ENCODE measurements around the gene LOC128125822.

Gene LOC128125822

GRCh38 chr6:63561288-63561687, 11.0 kb upstream of the LOC128125822 start:
- FAIRE-seq, result no peak

GRCh38 chr6:63563235-63563634, 9.0 kb upstream of the LOC128125822 start:
- Histone ChIP-seq H3K36me3 (ENCODE audit: control insufficient read depth in 2 of 3, insufficient read depth in 3 of 3, low read length in 3 of 3) (no peaks in the 10 kb centered on the region), H3K4me1 (ENCODE audit: control insufficient read depth in 2 of 3, insufficient read depth in 2 of 3, low read depth in 1 of 3, low read length in 3 of 3) (no peaks in the 10 kb centered on the region), H3K27me3 (ENCODE audit: control insufficient read depth, insufficient read depth, low read length) (no peaks in the 10 kb centered on the region), H3K9ac (ENCODE audit: low read length in 3 of 3) (no peak overlapping the region), H3K9me3 (ENCODE audit: control insufficient read depth in 2 of 3, insufficient read depth in 1 of 3, low read length in 3 of 3) (no peaks in the 10 kb centered on the region), H3K27ac (ENCODE audit: low read depth in 2 of 2, low read length in 2 of 2) (no peak overlapping the region), H3K4me3 (ENCODE audit: low read length in 3 of 3) (no peak overlapping the region)
- intact Hi-C loops (cut with DNase I), result no loop called here
- no peak for TF ChIP-seq CTCF (IDR thresholded peaks at IDR 0.05; ENCODE audit: borderline replicate concordance, extremely low read depth, insufficient read depth)
- FAIRE-seq (no peak), DNase-seq (no peak)

More at GRCh38 chr6:63561288-63561687, 11.0 kb upstream of the LOC128125822 start:
- Histone ChIP-seq H3K27me3 (ENCODE audit: control insufficient read depth, insufficient read depth, low read length) (no peaks in the 10 kb centered on the region), H3K9ac (ENCODE audit: low read length in 3 of 3) (no peak overlapping the region), H3K4me1 (ENCODE audit: control insufficient read depth in 2 of 3, insufficient read depth in 2 of 3, low read depth in 1 of 3, low read length in 3 of 3) (no peaks in the 10 kb centered on the region), H3K9me3 (ENCODE audit: control insufficient read depth in 2 of 3, insufficient read depth in 1 of 3, low read length in 3 of 3) (no peaks in the 10 kb centered on the region), H3K27ac (ENCODE audit: low read depth in 2 of 2, low read length in 2 of 2) (no peak overlapping the region), H3K36me3 (ENCODE audit: control insufficient read depth in 2 of 3, insufficient read depth in 3 of 3, low read length in 3 of 3) (no peaks in the 10 kb centered on the region), H3K4me3 (ENCODE audit: low read length in 3 of 3) (no peak overlapping the region)
- TF ChIP-seq CTCF (IDR thresholded peaks at IDR 0.05; ENCODE audit: borderline replicate concordance, extremely low read depth, insufficient read depth), result no peak
- intact Hi-C loops (cut with DNase I), result no loop called here
- no peak for DNase-seq

GRCh38 chr6:63565058-63565726, 7.1 kb upstream of the LOC128125822 start:
- no peak for TF ChIP-seq CTCF (IDR thresholded peaks at IDR 0.05; ENCODE audit: borderline replicate concordance, extremely low read depth, insufficient read depth)
- FAIRE-seq (no peak), DNase-seq (peak in 1 of 5 donors; percentile 45)
- no peak overlapping the region for H3K9ac ChIP-seq (ENCODE audit: low read length in 3 of 3)
- no peaks in the 10 kb centered on the region for H3K36me3 ChIP-seq (ENCODE audit: control insufficient read depth in 2 of 3, insufficient read depth in 3 of 3, low read length in 3 of 3)
- no peaks in the 10 kb centered on the region for H3K27me3 ChIP-seq (ENCODE audit: control insufficient read depth, insufficient read depth, low read length)
- intact Hi-C loops (cut with DNase I), result no loop called here
- H3K4me1 ChIP-seq (ENCODE audit: control insufficient read depth in 2 of 3, insufficient read depth in 2 of 3, low read depth in 1 of 3, low read length in 3 of 3), result no peaks in the 10 kb centered on the region
- peak overlapping the region in 2 of 3 donors; percentile 19 to 30 for H3K4me3 ChIP-seq (ENCODE audit: low read length in 3 of 3)
- H3K9me3 ChIP-seq (ENCODE audit: control insufficient read depth in 2 of 3, insufficient read depth in 1 of 3, low read length in 3 of 3), result no peaks in the 10 kb centered on the region
- H3K27ac ChIP-seq (ENCODE audit: low read depth in 2 of 2, low read length in 2 of 2), result no peak overlapping the region
